ENCODE measurements around the gene KLHL3.

The KLHL3 gene

DNA sequence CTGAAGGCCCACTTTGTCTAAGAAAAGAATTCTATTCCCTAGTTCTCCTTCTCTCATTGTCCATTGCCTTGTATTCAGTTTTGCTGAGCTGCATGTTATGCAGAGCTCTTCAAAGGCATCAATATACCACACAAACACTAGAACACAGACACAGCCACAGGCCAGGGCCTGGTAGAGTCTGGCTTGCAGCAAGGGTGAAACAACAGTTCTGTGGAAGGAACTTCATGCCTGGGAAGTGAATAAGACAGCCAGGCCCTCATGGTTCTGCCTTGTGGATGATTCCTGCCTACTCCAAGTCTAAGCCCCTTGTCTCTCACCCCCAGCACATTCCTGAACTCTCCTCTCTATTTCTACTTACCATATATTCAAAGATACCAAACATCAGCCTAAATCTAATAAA lies 30.8 kb downstream of the KLHL3 start:
- DNase-seq: no peak

DNA sequence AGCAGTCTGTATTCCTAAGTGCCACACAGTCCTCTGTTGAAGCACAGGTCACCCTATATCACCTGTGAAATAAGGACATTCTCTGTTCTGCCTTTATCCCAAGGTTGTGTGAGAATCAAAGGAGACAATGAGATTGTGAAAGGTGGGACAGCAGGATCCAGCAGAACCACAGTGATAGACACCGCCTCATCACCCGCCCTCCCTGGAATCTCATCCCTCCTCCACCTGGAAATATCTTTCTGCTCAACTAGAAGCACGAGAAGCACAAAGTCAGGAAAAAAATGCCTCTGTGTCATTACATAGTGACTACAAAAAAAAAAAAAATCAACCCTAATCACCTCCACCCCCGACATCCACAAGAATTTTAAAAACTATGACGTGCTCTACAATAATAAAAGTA lies 32.3 kb downstream of the KLHL3 start:
- DNase-seq: no peak

DNA sequence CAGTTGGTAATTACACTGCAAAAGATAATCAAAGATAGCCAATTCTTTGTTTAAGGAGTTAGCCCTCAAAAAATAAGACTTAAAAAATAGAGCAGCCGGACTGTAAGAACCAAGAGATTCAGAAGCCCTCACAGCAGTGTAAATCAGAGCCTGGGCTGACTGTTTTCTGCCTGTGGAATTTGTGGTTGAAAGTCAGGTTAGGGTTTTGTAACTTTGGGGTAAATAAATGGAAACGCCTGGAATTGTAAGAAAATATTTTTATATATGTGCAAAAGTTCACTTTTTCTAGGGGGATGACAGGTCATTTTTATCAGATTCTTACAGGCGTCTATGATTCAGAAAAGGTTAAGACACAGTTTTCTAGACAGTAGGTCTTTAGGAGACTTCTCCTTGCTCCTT lies 35.6 kb downstream of the KLHL3 start:
- no peak for DNase-seq

DNA sequence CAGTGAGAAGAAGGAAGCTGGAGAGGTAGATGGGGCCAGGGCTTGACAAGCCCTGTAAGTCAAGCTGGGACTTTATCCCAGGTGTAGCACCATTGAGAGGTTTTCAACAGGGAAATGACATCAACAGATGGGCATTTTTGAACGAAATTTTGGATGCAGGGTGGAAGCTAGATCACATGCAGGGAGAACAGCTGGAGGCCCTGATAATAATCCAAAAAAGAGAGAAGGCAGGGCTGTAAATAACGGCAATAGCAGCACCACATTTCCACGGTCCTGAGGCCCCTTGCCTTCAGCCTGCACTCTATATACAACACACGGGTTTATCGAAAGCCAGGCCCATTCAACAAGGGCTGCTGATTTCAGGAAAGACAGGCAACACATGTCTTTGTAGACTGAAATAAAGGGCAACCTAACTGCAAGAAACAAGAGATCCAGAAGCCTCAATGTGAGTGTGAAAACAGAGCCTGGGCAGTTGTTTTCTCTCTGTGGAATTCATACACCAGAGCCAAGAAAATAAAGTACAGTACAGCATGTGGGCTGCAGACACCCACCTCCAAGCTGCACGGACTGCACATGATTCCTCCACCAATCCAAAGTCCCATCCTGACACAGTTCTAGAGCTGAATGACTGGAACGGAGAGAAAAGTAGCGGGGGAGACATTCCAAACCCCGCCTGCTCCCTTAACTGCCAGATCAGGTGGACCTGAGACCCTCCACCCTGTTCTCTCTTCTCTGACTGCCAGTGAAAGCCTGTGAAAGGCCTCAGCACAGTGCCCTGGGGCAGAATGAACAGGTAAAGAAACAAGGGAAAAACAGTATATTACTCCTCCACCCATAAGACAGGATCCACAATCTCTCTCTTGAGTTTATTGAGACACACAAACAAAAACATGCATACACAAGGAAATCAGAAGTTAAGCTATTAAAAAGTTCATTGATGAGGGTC lies 36.3 kb downstream of the KLHL3 start:
- DNase-seq: no peak

DNA sequence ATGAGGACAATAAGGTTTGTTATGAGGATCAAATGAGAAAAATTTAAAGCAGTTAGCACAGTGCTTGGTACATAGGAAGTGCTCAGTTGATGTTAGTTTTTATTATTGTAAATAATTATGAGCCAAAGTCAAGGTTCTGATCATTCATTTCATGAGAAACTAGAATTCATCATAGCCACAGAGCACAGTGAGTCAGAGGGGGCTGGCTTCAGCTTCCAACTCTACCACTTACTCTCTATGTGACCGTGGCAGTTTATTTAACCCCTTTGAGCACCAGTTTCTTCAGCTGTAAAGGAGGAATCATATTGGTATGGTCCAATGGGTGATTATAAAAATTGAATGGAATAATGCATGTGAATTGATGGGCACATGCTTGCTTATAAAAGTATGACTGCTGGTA lies 39.4 kb downstream of the KLHL3 start:
- no peak for DNase-seq

GRCh38 chr5:137695651-137696428 lies 40.0 kb downstream of the KLHL3 start:
- DNase-seq: no peak

DNA sequence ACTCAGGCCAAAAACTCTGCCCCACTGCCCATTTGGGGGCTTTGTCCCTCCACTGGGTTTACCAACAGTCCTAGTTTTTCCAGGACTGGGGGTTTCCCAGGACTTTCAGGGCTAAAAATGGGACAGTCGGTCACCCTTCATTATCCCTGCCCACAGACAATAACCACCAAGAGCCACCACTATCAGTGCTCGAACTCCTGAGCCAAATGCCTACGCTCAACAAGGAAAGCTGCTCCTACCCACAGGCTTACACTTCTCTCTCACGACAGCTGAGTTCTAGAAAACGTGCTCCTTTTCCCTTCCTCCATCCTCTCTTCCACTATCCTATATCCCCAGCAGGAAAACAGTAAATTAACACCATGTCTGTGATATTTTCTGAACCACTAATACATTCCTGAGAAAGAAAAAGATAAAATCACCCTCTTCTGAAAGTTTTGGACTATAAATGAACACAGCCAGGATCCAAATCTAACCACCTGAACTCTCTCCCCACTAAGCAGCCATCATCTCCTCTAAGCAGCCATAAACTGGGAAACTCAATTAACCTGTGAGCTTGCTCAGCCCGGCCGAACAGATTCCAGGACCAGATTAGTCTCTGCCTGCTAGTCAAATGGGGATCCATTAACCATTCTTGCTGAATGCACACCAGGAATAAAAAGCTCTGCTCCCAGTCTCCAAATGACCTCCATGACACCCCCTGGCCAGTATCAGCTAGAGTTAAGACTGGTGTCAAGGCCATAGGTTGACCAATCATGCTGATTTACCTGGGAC lies 41.8 kb downstream of the KLHL3 start:
- no peak for DNase-seq

- no peak for DNase-seq
Observed at GRCh38 chr5:137693307-137693950, 42.5 kb downstream of the KLHL3 start.

DNA sequence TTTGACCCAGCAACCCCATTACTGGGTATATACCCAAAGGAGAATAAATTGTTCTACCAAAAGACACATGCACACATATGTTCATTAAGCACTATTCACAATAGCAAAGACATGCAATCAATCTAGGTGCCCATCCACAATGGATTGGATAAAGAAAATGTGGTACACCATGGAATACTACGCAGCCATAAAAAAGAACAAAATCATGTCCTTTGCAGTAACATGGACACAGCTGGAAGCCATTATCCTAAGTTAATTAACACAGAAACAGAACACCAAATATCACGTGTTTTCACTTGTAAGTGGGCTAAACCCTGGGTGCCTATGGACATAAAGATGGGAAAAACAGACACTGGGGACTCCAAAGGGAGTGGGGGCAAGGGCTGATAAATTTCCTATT lies 46.6 kb downstream of the KLHL3 start:
- DNase-seq: no peak

GRCh38 chr5:137688210-137688840 lies 47.6 kb downstream of the KLHL3 start:
- DNase-seq: no peak

DNA sequence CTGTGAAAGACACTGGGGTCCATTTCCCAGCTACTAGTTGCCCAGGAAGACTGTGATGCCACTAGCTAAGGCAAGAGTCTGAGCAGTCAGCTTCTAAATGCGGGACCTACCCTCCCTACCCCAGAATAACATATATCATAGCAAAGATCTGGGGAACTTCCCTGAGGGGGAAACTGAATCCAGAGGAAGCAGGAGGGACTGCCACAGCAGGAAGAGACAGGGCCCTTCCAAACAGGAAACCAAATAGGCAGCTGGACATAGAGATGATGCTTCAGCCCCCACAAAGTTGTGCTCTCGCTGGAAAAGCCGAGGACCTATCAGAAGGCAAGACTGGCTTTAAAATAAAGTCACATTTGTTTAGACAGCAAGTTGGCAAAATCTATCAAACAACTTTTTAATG lies 51.1 kb downstream of the KLHL3 start:
- DNase-seq: no peak

DNA sequence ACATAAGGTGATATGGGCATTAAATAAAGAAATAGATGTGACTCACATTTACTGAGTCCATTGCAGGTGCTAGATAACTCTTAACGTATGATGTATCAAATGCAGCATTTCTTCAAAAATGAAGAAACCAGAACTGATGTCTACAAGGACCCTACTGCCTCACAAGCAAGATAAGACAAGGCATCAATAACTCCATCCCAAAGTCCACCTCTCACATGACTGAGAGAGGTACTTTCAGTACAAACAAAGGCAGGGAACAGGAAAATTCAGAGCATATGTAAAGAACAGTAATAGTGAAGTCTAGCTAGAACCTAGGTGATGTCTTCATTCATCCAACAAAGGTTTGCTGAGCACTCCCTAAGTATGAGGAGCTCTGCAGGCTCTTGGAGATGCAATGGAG lies 54.7 kb downstream of the KLHL3 start:
- DNase-seq: no peak

GRCh38 chr5:137679910-137680309 lies 56.0 kb downstream of the KLHL3 start:
- no peak for DNase-seq

GRCh38 chr5:137679195-137679594 lies 56.7 kb downstream of the KLHL3 start:
- no peak for DNase-seq

DNA sequence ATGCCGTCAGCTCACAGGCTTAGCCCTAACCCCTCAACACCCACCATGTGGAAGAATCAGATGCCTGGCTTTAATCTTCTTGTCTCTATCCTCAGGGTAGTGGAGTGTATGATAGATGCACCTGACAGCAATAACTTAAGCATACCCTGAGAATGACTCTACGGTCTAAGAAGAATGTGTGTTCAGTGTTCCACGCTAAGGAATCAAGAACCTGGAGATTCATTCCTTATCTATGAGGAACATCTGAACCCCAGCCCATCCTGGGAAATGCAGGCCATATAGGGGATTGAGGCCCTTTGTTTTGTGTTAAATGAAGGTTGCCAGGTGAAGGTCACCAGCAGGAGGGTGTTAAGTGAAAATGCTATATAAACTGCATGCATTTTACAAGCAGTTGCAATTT lies 63.0 kb downstream of the KLHL3 start:
- DNase-seq: no peak

DNA sequence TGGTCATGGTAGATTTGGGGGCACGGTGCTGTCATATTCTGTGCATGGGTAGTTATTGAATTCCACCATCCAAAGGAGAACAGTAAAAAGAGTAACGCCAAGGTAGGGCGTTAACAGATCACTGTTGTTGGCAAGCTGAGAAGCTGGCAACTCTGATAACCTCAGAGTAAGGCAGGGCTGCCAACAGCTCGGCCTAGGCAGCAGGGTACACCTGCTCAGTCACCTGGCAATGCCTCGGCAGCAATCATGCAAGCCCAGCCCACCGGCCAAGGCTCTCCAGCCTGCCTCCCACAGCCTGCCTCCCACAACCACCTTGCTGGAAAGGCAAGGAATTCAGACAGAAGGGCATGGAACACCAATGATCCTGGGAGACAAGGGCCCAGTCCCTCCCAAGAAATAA lies 63.9 kb downstream of the KLHL3 start:
- no peak for DNase-seq

- DNase-seq: no peak
Observed at GRCh38 chr5:137669811-137670210, 66.1 kb downstream of the KLHL3 start.

DNA sequence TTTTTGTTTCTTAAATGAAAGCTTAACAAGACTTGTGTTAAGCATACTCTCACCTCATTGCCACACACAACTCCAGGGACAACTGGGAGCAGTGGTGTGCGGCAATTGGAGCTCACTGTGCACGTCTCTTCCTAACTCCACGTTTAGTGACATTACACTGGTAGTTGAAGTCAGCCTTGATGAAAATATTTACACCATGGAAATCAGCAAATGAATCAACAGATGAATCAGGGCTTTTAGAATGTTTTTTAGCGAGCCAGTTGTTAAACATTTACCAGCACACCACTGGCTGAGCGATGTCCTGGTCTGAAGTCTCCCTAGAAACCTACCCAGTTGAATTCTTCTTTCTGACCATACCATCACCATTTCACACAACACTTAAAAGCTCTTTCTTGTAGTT lies 67.3 kb downstream of the KLHL3 start:
- no peak for DNase-seq

GRCh38 chr5:137667341-137667740 lies 68.5 kb downstream of the KLHL3 start:
- DNase-seq: no peak

DNA sequence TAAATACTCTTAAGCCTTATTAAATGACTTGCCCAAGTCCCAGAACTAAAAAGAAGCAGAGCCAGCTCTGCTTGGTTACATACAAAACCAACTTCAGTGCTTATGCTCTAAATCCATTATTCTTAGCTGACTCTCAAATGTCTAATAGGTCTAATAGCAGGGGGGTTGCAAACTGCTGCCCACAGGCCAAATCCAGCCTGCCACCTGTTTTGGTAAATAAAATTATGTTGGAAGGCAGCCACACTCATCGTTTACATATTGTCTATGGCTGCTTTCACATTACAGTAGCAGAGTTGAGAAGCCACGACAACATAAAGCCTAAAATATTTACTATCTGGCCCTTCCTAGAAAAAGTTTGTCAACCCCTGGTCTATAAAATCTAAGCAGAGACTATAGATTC lies 69.0 kb downstream of the KLHL3 start:
- DNase-seq: no peak

DNA sequence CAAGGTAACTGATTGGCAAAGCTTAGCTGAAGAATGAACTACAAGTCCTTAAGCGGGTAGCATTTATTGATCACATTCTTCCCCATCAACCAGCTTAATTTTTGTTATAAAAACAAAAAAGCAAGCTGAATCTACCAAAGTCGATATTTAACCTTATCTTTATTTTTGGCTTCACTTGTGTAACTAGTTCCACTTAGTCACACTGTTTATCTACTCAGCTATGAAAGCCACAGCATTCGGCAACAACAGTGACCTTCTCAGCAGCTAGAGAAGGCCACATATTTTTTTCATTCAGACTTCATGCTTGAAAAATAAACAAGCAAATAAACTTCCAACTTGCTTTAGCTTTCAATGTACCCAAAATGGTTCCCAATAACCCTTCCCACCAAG lies 69.4 kb downstream of the KLHL3 start:
- DNase-seq: no peak

DNA sequence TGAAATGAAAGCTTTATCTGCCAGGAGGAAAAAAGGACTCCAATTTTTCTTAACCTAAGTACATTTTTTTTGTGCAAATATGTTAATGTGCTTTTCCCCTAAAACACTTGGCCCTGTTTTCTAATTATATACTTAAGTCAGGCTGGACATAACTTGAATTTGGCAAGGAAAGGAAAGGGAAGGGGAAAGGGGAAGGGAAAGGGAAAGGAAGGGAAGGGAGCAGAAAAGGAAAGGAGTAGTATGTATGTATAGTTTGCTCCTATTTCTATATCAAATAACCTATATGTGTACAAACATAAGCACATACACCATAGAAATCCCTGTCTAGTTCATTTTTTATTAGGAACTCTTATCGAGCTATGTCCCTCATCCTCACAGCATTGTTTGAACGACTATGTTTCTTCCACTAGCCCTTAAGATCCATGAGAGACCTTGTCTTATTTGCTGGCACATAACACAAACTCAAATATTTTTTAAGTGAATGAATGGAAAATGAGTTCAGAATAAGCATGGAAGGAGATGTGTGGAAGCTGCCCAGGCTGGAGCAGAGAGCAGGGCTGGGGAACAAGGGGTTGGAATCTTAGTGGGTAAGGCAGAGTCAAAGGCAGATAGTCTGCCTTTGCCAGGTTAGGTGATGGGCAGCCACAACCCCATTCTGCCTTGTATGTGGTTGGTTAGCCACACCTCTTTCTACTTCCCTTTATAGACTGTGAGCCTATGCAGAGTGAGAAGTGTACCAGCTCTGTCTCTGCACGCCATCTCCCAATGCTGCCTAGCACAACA lies 70.0 kb downstream of the KLHL3 start:
- no peak for DNase-seq
